ENCODE results near the gene MAP2K6.

The MAP2K6 gene

GRCh38 chr17:69497161-69497560, 82.7 kb downstream of the MAP2K6 start:
- no peak for DNase-seq

- DNase-seq: no peak
These were observed 84.8 kb downstream of the MAP2K6 start for GRCh38 chr17:69499318-69499717.

GRCh38 chr17:69500911-69501429, 86.5 kb downstream of the MAP2K6 start:
- no peak for DNase-seq

GRCh38 chr17:69501591-69502468, 87.3 kb downstream of the MAP2K6 start:
- peak; percentile 32 to 45 for DNase-seq

GRCh38 chr17:69503711-69504110, 89.2 kb downstream of the MAP2K6 start:
- no peak for DNase-seq

- DNase-seq: no peak
These were observed 91.2 kb downstream of the MAP2K6 start for GRCh38 chr17:69505740-69506139.

GRCh38 chr17:69506489-69506888, 92.0 kb downstream of the MAP2K6 start:
- DNase-seq: peak in 1 of 2 experiments; percentile 2

- no peak for DNase-seq
These were observed 94.3 kb downstream of the MAP2K6 start for GRCh38 chr17:69508814-69509213.

GRCh38 chr17:69511250-69511649, 96.8 kb downstream of the MAP2K6 start:
- DNase-seq: no peak

- no peak for DNase-seq
These were observed 98.4 kb downstream of the MAP2K6 start for GRCh38 chr17:69512946-69513345.

- no peak for DNase-seq
These were observed 101.7 kb downstream of the MAP2K6 start for GRCh38 chr17:69516225-69516624.

GRCh38 chr17:69516911-69517310, 102.4 kb downstream of the MAP2K6 start:
- DNase-seq: no peak

- DNase-seq: no peak
These were observed 104.5 kb downstream of the MAP2K6 start for GRCh38 chr17:69518951-69519350.

GRCh38 chr17:69523244-69523861, 108.9 kb downstream of the MAP2K6 start:
- peak; percentile 40 to 51 for DNase-seq

GRCh38 chr17:69524854-69525253, 110.4 kb downstream of the MAP2K6 start:
- DNase-seq: no peak

GRCh38 chr17:69525920-69526841, 111.7 kb downstream of the MAP2K6 start:
- DNase-seq: peak in 1 of 2 experiments; percentile 26

GRCh38 chr17:69528035-69528434, 113.5 kb downstream of the MAP2K6 start:
- DNase-seq: no peak

- DNase-seq: no peak
These were observed 119.2 kb downstream of the MAP2K6 start for GRCh38 chr17:69533481-69534234.

GRCh38 chr17:69534235-69534621, 119.7 kb downstream of the MAP2K6 start:
- DNase-seq: no peak

- no peak for DNase-seq
These were observed 120.6 kb downstream of the MAP2K6 start for GRCh38 chr17:69535016-69535570.

- no peak for DNase-seq
These were observed 124.3 kb downstream of the MAP2K6 start for GRCh38 chr17:69538795-69539194.

- no peak for DNase-seq
These were observed 124.8 kb downstream of the MAP2K6 start for GRCh38 chr17:69539274-69539673.

Data from SHP77 (cell line).